ENCODE measurements around the gene PLCG1.

GRCh38 chr20:41110012-41110411 lies 27.3 kb upstream of the PLCG1 start:
- TF ChIP-seq POLR2A (IDR thresholded peaks at IDR 0.05; ENCODE audit: low read depth, low read length) (no peak), POLR2AphosphoS5 (IDR thresholded peaks at IDR 0.05; ENCODE audit: insufficient read depth, low read depth, low read length) (no peak)

Data from endothelial cell of umbilical vein (primary cell).